Astrocyte of the cerebellum (primary cell): ENCODE data around the gene TMEM243.
A peak's percentile ranks its signal among the peaks of the same experiment; 100 is the strongest.

ENCODE experiments used
- DNase-seq: peaks from one replicate; pipeline ENCODE4 v3.0.0-alpha.2; 2011; ENCODE audit warnings: low read depth
- H3K4me3 ChIP-seq: 2 replicates; pipeline ENCODE4 v1.5.1; 2011; ENCODE audit warnings: mild to moderate bottlenecking, low read depth, low read length, moderate library complexity
- in situ Hi-C: cut with HindIII; loops from 2 replicates; pipeline ENCODE4 v1.10.0; 2017; ENCODE audit warnings: low sequenced_read_pairs
- TF ChIP-seq, protein P1 (sequence below): IDR thresholded peaks from 2 replicates; pipeline ENCODE4 v1.5.1; 2012; ENCODE audit warnings: low read length, low read depth, moderate library complexity, mild to moderate bottlenecking; ENCODE audit errors: missing control alignments

Gene TMEM243

DNA sequence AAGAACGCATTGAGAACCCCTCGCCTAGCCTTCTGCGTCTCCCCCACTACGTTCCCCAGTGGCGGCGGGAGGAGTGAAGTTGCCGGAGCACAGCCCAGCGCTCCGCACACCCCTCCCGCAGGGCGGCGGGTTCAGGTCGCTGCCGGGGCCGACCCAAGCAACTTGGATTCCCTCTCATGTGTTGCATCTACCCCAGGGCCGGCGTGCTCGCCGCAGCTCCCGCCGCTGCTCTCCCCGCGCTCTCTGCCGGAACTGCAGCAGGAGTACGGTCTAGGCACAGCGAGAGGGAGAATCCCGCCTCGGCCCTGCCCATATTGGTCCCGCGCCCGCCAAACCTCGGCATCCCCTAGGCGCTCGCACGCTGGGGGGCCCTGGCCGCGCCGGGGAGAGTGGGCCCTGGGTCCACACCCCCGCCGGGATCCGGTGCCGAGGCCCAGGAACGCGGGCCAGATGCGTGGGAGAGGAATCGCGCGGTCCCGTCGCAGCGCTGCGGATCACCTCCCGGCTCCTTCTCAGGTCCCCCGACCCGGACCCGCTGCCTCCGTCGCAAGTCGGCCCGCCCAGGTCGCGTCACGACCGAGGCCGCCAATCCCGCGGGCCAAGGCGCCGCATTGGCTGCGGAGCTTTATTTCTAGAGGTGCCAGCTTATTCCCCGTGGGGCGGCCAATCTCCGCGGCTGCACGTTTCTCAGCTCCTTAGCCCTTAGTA lies 648 bp upstream of the TMEM243 start:
- no peak for DNase-seq
- in situ Hi-C loops = no loop called here
- TF ChIP-seq, protein P1, sequence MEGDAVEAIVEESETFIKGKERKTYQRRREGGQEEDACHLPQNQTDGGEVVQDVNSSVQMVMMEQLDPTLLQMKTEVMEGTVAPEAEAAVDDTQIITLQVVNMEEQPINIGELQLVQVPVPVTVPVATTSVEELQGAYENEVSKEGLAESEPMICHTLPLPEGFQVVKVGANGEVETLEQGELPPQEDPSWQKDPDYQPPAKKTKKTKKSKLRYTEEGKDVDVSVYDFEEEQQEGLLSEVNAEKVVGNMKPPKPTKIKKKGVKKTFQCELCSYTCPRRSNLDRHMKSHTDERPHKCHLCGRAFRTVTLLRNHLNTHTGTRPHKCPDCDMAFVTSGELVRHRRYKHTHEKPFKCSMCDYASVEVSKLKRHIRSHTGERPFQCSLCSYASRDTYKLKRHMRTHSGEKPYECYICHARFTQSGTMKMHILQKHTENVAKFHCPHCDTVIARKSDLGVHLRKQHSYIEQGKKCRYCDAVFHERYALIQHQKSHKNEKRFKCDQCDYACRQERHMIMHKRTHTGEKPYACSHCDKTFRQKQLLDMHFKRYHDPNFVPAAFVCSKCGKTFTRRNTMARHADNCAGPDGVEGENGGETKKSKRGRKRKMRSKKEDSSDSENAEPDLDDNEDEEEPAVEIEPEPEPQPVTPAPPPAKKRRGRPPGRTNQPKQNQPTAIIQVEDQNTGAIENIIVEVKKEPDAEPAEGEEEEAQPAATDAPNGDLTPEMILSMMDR = no peak
- peak overlapping the region; percentile 92 for H3K4me3 ChIP-seq

DNA sequence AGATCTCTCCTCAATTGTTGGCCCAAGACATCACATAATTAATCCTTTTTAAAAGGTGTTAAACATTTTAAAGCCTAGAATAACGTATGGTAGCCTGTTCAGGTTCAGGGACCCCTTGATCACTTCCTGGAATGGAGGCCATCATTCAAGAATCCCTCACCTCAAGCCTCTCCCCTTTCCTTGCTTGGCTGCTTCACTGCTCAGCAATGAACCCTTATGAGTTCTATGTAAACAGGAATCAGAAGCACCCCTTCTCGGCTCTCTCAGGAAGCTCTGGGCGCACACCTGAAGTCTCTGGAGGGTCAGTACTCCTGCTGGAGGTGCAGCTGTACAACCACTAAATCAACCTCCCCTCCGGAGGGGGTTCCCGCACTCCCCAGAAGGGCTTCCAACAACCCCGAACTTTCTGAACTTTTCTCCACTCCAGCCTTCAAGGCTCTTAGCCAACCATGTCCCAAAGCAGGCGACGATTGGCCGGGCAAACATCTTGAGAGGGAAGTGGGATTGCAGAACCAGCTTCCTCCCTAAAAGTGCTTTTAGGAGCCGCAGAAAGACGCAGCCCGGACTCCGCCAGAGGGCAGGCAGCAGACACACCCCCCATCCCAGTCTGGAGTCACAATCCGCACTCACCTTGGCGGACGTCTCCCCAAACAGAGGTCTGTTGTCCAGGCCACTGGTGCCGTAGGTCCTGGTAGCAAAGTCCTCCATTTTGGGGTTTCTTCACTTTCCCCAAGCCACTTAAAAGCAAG lies 562 bp downstream of the TMEM243 start:
- DNase-seq = no peak
- peak overlapping the region; percentile 92 for H3K4me3 ChIP-seq
- in situ Hi-C loops = no loop called here
- TF ChIP-seq, protein P1 = no peak

DNA sequence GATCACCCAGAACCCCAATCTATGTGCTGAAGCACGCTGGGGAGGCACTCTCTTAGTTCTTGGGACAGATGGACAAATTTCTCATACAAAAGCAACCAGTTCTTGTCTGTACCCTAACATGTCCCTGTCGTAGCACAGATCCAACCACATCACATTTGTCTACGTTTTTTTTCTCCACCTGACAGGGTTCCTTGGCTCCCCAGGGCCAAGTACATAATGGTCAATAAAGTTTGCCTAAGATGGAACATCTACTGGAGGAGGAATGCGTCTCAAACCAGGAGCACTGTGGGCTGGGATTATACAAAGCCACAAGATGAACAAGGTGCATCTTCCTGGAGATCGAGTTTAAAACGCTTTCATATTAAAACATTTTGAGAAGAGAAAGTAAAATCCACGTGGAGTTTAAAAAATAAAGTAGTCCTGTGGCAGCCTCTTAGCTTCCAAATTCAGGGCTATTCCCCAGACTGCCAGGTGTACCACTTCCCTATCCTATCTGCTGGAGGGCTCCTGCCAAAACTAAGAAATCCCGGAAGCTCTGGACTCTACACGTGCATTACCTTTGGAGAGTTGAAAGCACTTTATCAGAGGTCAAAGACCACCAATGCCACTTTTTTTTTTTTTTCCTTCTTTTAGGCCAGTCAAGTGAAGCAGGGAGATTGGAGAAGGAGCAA lies 1.4 kb downstream of the TMEM243 start:
- peak overlapping the region; percentile 92 for H3K4me3 ChIP-seq
- TF ChIP-seq, protein P1 = no peak
- in situ Hi-C loops = no loop called here
- no peak for DNase-seq

DNA sequence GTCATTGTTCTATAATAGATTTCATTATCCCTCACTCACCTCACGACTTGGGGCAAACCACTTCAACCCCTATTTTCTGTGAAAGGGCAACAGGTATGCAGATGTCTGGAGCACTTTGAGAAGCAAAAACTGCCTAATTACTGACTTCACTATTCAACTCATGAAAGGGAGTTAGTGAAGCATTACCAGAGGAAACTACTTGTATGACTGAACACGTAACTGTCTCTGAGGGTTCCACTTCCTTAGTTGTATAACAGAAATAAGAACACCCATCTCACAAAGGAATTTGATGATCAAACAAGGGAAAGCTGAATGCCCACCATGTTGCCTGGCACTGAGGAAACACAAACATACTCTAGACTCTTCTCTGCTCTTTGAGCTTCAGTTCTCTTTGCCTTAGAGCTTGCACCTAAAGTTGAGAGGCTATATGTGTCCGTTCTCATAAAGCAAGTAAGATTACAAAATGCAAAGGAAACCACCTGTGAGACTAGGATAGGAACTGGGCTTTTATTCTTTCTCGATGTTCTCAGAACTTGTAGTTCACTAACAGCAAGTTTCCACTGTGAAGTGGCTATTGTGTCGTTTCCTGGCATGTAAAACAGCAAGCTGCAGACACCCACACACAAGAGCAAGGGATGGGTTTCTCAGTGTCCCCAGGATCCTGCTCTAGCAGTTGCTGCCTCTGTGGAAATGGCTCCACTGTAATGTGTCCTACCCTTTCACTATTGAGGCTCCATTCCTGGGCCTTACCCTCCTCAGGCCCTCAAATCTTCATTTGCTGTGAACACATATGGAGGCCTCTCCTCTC lies 2.6 kb downstream of the TMEM243 start:
- H3K4me3 ChIP-seq = no peak overlapping the region
- in situ Hi-C loops = no loop called here
- TF ChIP-seq, protein P1 = no peak
- DNase-seq = no peak

DNA sequence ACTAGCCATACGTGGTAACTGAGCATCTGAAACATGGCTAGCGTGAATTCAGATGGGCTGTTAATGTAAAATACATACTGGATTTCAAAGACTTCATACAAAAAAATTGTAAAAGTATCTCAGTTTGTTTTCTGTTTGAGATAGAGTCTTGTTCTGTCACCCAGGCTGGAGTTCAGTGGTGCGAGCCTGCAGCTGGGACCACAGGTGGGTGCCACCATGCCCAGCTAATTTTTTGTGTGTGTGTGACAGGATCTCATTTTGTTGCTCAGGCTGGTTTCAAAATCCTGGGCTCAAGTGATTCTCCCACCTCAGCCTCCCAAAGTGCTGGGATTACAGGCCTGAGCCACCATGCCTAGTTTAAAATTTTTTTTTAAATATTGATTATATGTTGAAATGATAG lies 4.5 kb downstream of the TMEM243 start:
- no peak for DNase-seq
- TF ChIP-seq, protein P1 = no peak
- in situ Hi-C loops = no loop called here
- no peak overlapping the region for H3K4me3 ChIP-seq

DNA sequence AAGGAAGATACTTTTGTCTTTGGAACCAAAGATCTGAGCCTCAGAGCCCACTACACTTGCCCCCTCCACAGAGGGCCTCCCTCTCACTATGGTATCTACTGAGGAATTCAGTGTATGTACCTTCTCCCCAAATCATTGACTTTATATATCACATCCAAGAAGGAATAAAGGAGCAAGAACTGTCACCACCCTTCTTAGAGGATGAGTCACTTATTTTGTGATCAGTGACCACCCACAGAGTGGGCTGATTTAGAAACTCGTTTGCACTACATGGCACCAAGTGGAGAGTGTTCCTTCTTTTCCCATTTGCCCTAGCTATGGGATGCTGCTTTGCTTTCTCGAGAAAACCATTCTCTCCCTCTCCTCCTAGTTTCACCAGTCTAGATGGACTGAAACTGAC lies 5.7 kb downstream of the TMEM243 start:
- TF ChIP-seq, protein P1 = no peak
- no peak overlapping the region for H3K4me3 ChIP-seq
- DNase-seq = no peak
- in situ Hi-C loops = no loop called here
